ENCODE data around the gene PPP1R14C.

- TF ChIP-seq EZH2 (IDR thresholded peaks at IDR 0.05; ENCODE audit: borderline replicate concordance, insufficient read depth, low read length, poor library complexity, severe bottlenecking) (no peak), CTCF (IDR thresholded peaks at IDR 0.05; ENCODE audit: poor library complexity, severe bottlenecking) (no peak), SMC3 (conservative IDR thresholded peaks at IDR 0.05; ENCODE audit: poor library complexity) (no peak), POLR2AphosphoS5 (IDR thresholded peaks at IDR 0.05) (no peak), MXI1 (conservative IDR thresholded peaks at IDR 0.05; ENCODE audit: poor library complexity, severe bottlenecking) (no peak), RAD21 (conservative IDR thresholded peaks at IDR 0.05) (no peak)
These were observed 59.0 kb downstream of the PPP1R14C start for GRCh38 chr6:150201772-150202329.

Data from neural cell (in vitro differentiated cells).